ENCODE results near the gene BFSP1. TPM values are rescaled to one million over a fixed set of nuclear protein-coding genes. Genes with fewer than 3 reads are reported as not detected.
A peak's percentile ranks its signal among the peaks of the same experiment; 100 is the strongest.

Gene BFSP1
- total RNA-seq, 1 donor from 2014 or later: 1.0 TPM

DNA sequence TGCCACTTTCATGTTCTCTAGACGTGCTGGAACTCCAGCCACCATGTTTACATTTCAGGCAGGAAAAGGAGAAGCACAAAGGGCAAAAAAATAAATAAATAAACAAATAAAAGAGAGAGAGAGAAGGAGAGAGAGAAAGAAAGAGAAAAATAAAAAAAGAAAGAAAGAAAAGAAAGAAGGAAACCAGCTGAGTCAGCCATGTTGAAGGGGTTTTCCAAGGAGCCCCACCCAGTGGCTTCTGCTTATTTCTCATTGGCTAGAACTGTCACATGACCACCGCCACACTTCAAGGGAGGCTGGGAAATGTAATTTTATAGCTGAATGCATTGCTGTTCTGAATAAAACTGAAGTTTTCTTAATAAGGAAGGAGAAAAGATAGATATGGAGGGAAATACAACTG is 71.1 kb downstream of the BFSP1 start:
- Histone ChIP-seq H3K27me3 (ENCODE audit: control insufficient read depth in 3 of 3, insufficient read depth in 3 of 3, low read length in 3 of 3) (peaks cover 0 to 6% (median 0%) of the 10 kb centered on the region in 3 donors), H3K27ac (ENCODE audit: low read depth, low read length) (no peak overlapping the region), H3K9me3 (ENCODE audit: control insufficient read depth in 3 of 3, low read length in 3 of 3) (peaks cover 0 to under 1% (median 0%) of the 10 kb centered on the region in 3 donors), H3K36me3 (ENCODE audit: control insufficient read depth in 3 of 3, insufficient read depth in 3 of 3, low read length in 3 of 3) (no peaks in the 10 kb centered on the region), H3K4me3 (ENCODE audit: low read length in 3 of 3) (no peak overlapping the region), H3K9ac (ENCODE audit: low read depth in 1 of 3, low read length in 3 of 3) (no peak overlapping the region), H3K4me1 (ENCODE audit: control insufficient read depth in 3 of 3, insufficient read depth in 3 of 3, low read length in 3 of 3) (no peaks in the 10 kb centered on the region)

DNA sequence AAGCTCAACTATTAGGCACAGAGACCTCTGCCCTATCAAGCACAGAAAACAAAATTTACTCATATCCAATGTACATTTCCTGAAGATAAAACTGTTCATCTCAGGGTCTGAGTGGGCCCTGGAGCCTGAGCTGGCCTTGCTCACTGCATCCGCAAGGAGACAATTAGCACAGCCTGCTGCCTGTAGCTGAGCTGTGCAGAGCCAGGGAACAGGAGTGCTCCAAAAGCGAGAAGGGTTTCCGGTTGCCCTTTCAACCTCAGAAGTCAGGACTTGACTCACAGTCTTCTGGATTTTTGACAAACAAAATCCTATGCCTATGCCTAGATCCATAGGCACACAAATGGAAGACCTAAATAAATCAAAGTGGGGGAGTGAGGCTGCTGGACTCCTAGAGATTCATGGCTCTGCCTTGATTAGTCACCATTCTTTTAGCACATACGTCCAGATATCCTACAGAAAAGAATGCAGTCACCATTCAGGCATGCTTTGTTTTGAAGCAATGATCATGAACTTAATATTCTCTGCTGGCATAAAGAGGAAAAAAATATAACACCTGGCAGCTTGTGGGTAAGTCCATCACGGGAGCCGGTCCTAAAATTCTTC is 73.5 kb downstream of the BFSP1 start:
- Histone ChIP-seq H3K27ac (ENCODE audit: low read depth, low read length) (no peak overlapping the region), H3K27me3 (ENCODE audit: control insufficient read depth in 3 of 3, insufficient read depth in 3 of 3, low read length in 3 of 3) (peaks cover 4 to 15% (median 5%) of the 10 kb centered on the region in 3 donors), H3K4me1 (ENCODE audit: control insufficient read depth in 3 of 3, insufficient read depth in 3 of 3, low read length in 3 of 3) (no peaks in the 10 kb centered on the region), H3K9ac (ENCODE audit: low read depth in 1 of 3, low read length in 3 of 3) (no peak overlapping the region), H3K4me3 (ENCODE audit: low read length in 3 of 3) (no peak overlapping the region), H3K9me3 (ENCODE audit: control insufficient read depth in 3 of 3, low read length in 3 of 3) (peaks cover 0 to 2% (median 0%) of the 10 kb centered on the region in 3 donors), H3K36me3 (ENCODE audit: control insufficient read depth in 3 of 3, insufficient read depth in 3 of 3, low read length in 3 of 3) (no peaks in the 10 kb centered on the region)

DNA sequence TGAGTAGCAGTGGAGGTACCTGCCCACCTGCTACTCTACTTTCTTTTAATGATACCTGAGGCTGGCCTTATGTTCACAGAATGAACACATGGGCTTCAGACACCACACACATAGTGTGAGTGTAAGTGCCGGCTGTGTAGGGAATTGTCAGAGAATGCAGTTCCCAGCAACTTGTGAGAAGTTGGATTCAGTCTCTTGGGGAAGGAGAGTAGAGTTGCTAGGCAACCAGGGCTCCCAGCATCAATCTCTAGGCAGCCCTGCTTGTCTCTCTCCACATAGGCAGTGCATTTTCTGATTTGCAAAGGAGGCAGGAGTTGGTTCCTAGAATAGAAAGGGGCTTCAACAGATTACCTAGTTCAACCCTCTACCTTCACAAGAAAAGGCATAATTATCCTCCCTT is 74.1 kb downstream of the BFSP1 start:
- Histone ChIP-seq H3K4me3 (ENCODE audit: low read length in 3 of 3) (no peak overlapping the region), H3K27me3 (ENCODE audit: control insufficient read depth in 3 of 3, insufficient read depth in 3 of 3, low read length in 3 of 3) (peaks cover 4 to 21% (median 5%) of the 10 kb centered on the region in 3 donors), H3K27ac (ENCODE audit: low read depth, low read length) (no peak overlapping the region), H3K36me3 (ENCODE audit: control insufficient read depth in 3 of 3, insufficient read depth in 3 of 3, low read length in 3 of 3) (no peaks in the 10 kb centered on the region), H3K9me3 (ENCODE audit: control insufficient read depth in 3 of 3, low read length in 3 of 3) (peaks cover 0 to 2% (median 0%) of the 10 kb centered on the region in 3 donors), H3K9ac (ENCODE audit: low read depth in 1 of 3, low read length in 3 of 3) (no peak overlapping the region), H3K4me1 (ENCODE audit: control insufficient read depth in 3 of 3, insufficient read depth in 3 of 3, low read length in 3 of 3) (no peaks in the 10 kb centered on the region)

DNA sequence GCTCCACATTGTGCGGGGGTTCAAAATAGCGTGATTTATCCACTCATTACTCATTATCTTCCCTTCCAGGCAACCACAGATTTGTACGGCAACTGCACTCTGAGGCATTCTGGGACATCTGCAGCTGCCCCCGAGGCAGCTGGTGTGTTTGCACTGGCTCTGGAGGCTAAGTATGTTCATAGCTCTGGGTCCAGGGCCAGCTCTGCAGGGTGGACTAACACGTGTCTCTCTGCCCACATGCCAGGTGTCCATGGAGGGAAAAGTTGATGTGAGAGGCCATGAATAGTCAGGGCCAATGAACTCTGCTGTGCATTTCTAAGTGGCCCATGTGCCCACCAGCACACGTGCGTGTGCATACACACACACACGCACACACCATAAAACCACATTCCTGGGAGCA is 74.9 kb downstream of the BFSP1 start:
- no peak overlapping the region for H3K4me3 ChIP-seq (ENCODE audit: low read length in 3 of 3)
- no peaks in the 10 kb centered on the region for H3K36me3 ChIP-seq (ENCODE audit: control insufficient read depth in 3 of 3, insufficient read depth in 3 of 3, low read length in 3 of 3)
- H3K4me1 ChIP-seq (ENCODE audit: control insufficient read depth in 3 of 3, insufficient read depth in 3 of 3, low read length in 3 of 3): no peaks in the 10 kb centered on the region
- H3K27ac ChIP-seq (ENCODE audit: low read depth, low read length): no peak overlapping the region
- no peak overlapping the region for H3K9ac ChIP-seq (ENCODE audit: low read depth in 1 of 3, low read length in 3 of 3)
- H3K27me3 ChIP-seq (ENCODE audit: control insufficient read depth in 3 of 3, insufficient read depth in 3 of 3, low read length in 3 of 3): peaks cover 4 to 21% (median 5%) of the 10 kb centered on the region in 3 donors
- H3K9me3 ChIP-seq (ENCODE audit: control insufficient read depth in 3 of 3, low read length in 3 of 3): peaks cover 0 to 2% (median 0%) of the 10 kb centered on the region in 3 donors

DNA sequence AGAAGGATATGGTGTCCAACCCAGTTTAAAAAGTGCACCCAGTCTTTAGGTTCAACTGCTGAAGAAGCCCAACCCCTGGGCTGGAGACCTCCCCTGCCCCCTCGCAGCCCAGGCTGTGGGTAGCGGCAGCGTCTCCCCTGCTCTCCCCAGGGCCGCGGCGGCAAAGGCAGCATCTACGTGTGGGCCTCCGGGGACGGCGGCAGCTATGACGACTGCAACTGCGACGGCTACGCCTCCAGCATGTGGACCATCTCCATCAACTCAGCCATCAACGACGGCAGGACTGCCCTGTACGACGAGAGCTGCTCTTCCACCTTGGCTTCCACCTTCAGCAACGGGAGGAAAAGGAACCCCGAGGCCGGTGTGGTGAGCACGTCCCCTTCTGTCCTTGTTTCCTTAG is 77.6 kb downstream of the BFSP1 start:
- no peaks in the 10 kb centered on the region for H3K36me3 ChIP-seq (ENCODE audit: control insufficient read depth in 3 of 3, insufficient read depth in 3 of 3, low read length in 3 of 3)
- no peak overlapping the region for H3K4me3 ChIP-seq (ENCODE audit: low read length in 3 of 3)
- H3K9me3 ChIP-seq (ENCODE audit: control insufficient read depth in 3 of 3, low read length in 3 of 3): peaks cover 0 to 2% (median 0%) of the 10 kb centered on the region in 3 donors
- H3K4me1 ChIP-seq (ENCODE audit: control insufficient read depth in 3 of 3, insufficient read depth in 3 of 3, low read length in 3 of 3): no peaks in the 10 kb centered on the region
- no peak overlapping the region for H3K27ac ChIP-seq (ENCODE audit: low read depth, low read length)
- H3K9ac ChIP-seq (ENCODE audit: low read depth in 1 of 3, low read length in 3 of 3): no peak overlapping the region
- peaks cover 4 to 21% (median 8%) of the 10 kb centered on the region in 3 donors for H3K27me3 ChIP-seq (ENCODE audit: control insufficient read depth in 3 of 3, insufficient read depth in 3 of 3, low read length in 3 of 3)

DNA sequence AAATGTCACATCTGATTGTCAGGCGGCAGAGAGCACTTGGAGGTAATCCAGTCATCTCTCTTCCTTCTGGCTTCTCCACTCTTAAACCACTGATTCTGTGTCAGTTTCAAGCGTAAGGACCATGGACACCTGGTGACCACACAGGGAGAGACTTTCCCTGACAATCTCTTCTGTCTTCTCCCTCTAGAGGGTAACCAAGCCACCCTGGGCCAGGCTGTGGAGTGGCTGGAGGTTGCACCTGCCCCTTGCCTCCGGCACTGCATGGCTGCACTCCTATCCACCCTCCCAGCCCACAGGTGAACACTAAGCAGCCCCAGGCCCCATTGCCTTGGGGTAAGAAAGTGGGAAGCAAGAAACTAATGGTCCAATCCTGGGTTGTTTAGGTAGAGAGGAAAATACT is 78.7 kb downstream of the BFSP1 start:
- no peaks in the 10 kb centered on the region for H3K4me1 ChIP-seq (ENCODE audit: control insufficient read depth in 3 of 3, insufficient read depth in 3 of 3, low read length in 3 of 3)
- H3K36me3 ChIP-seq (ENCODE audit: control insufficient read depth in 3 of 3, insufficient read depth in 3 of 3, low read length in 3 of 3): no peaks in the 10 kb centered on the region
- peaks cover 4 to 21% (median 8%) of the 10 kb centered on the region in 3 donors for H3K27me3 ChIP-seq (ENCODE audit: control insufficient read depth in 3 of 3, insufficient read depth in 3 of 3, low read length in 3 of 3)
- no peak overlapping the region for H3K27ac ChIP-seq (ENCODE audit: low read depth, low read length)
- no peak overlapping the region for H3K9ac ChIP-seq (ENCODE audit: low read depth in 1 of 3, low read length in 3 of 3)
- peaks cover 0 to 2% (median 0%) of the 10 kb centered on the region in 3 donors for H3K9me3 ChIP-seq (ENCODE audit: control insufficient read depth in 3 of 3, low read length in 3 of 3)
- H3K4me3 ChIP-seq (ENCODE audit: low read length in 3 of 3): no peak overlapping the region

DNA sequence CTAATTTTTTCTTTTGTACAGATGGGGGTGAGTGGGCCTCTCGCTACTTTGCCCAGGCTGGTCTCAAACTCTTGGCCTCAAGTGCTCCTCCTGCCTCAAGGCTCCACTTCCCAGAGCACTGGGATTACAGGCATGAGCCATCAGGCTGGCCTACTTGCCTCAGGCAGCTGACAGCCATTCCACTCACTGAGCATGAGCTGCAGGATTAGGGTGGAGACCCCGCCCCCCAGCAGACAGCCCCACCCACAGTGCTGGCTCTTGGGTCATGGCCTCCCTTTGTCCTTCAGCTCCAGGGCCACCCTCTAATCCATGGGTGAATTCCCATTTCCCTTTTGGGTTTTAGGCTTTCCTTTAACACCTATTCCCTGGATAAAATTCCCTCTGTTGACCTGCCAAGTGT is 82.1 kb downstream of the BFSP1 start:
- H3K4me1 ChIP-seq (ENCODE audit: control insufficient read depth in 3 of 3, insufficient read depth in 3 of 3, low read length in 3 of 3): no peaks in the 10 kb centered on the region
- peaks cover 8 to 17% (median 12%) of the 10 kb centered on the region in 3 donors for H3K27me3 ChIP-seq (ENCODE audit: control insufficient read depth in 3 of 3, insufficient read depth in 3 of 3, low read length in 3 of 3)
- H3K27ac ChIP-seq (ENCODE audit: low read depth, low read length): no peak overlapping the region
- H3K4me3 ChIP-seq (ENCODE audit: low read length in 3 of 3): no peak overlapping the region
- peaks cover 0 to 2% (median 0%) of the 10 kb centered on the region in 3 donors for H3K9me3 ChIP-seq (ENCODE audit: control insufficient read depth in 3 of 3, low read length in 3 of 3)
- H3K36me3 ChIP-seq (ENCODE audit: control insufficient read depth in 3 of 3, insufficient read depth in 3 of 3, low read length in 3 of 3): no peaks in the 10 kb centered on the region
- no peak overlapping the region for H3K9ac ChIP-seq (ENCODE audit: low read depth in 1 of 3, low read length in 3 of 3)

DNA sequence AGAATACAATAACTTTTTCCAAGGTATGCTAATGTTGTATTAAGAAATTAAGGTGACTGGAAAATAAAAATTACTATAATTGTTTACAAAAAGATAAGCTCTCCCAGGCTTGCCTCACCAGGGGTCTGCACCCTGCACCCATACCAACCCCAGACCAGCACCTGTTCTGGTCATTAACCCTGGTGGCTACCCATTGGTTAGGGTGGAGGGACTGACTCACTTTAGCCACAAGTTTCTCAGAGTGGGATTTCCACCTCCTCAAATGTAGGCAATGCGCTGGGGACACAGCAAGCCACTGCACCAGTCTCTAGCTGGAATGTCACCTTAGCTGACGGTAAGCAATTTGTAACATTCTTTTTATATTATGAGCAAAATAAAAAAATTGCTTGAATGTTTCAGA is 83.1 kb downstream of the BFSP1 start:
- no peak overlapping the region for H3K27ac ChIP-seq (ENCODE audit: low read depth, low read length)
- H3K27me3 ChIP-seq (ENCODE audit: control insufficient read depth in 3 of 3, insufficient read depth in 3 of 3, low read length in 3 of 3): peaks cover 3 to 15% (median 12%) of the 10 kb centered on the region in 3 donors
- no peaks in the 10 kb centered on the region for H3K36me3 ChIP-seq (ENCODE audit: control insufficient read depth in 3 of 3, insufficient read depth in 3 of 3, low read length in 3 of 3)

DNA sequence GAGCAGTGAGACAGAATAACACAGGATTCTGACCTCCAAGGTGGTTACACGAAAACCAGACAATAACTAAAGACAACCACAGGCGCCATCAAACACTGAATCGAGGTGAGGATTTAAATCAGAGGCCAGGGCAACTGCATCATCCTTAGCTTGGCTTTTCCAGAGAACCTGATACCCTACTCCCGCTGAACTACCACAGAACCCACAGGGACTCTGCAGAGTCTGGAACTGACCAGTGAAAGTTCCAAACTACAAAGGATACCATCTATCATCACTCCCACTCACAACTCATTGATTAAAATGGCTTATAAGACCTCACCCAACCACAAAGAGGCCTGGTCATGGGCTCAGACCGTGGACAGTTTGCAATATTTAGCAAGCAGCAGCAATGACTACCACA is 85.0 kb downstream of the BFSP1 start:
- no peaks in the 10 kb centered on the region for H3K9me3 ChIP-seq (ENCODE audit: control insufficient read depth in 3 of 3, low read length in 3 of 3)
- no peak overlapping the region for H3K27ac ChIP-seq (ENCODE audit: low read depth, low read length)
- H3K36me3 ChIP-seq (ENCODE audit: control insufficient read depth in 3 of 3, insufficient read depth in 3 of 3, low read length in 3 of 3): no peaks in the 10 kb centered on the region
- H3K4me3 ChIP-seq (ENCODE audit: low read length in 3 of 3): no peak overlapping the region
- H3K27me3 ChIP-seq (ENCODE audit: control insufficient read depth in 3 of 3, insufficient read depth in 3 of 3, low read length in 3 of 3): peaks cover 3 to 17% (median 9%) of the 10 kb centered on the region in 3 donors
- no peaks in the 10 kb centered on the region for H3K4me1 ChIP-seq (ENCODE audit: control insufficient read depth in 3 of 3, insufficient read depth in 3 of 3, low read length in 3 of 3)
- no peak overlapping the region for H3K9ac ChIP-seq (ENCODE audit: low read depth in 1 of 3, low read length in 3 of 3)

More for the DNA sequence above, 83.1 kb downstream of the BFSP1 start:
- H3K4me1 ChIP-seq (ENCODE audit: control insufficient read depth in 3 of 3, insufficient read depth in 3 of 3, low read length in 3 of 3): no peaks in the 10 kb centered on the region
- H3K9me3 ChIP-seq (ENCODE audit: control insufficient read depth in 3 of 3, low read length in 3 of 3): no peaks in the 10 kb centered on the region
- H3K9ac ChIP-seq (ENCODE audit: low read depth in 1 of 3, low read length in 3 of 3): no peak overlapping the region
- H3K4me3 ChIP-seq (ENCODE audit: low read length in 3 of 3): no peak overlapping the region

DNA sequence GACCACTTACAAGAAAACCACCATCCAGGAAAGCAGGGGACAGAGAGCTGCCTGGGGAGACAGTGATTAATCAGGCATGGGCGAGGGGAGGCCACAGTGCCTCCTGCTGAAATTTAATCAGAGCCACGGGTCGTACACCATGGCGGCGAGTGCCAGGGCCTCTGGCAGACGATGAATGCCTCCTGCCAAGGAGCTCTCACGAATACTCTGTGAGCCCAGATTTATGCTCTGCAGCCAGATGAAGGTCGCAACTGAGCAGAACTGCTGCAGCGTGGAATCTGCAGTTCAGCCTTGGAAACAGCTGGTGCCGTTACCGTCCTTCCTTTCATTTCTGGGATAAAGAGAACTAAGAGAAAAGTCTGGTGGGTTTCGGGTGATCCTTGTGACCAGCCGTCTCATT is 85.6 kb downstream of the BFSP1 start:
- Histone ChIP-seq H3K9me3 (ENCODE audit: control insufficient read depth in 3 of 3, low read length in 3 of 3) (peaks cover 0 to 2% (median 0%) of the 10 kb centered on the region in 3 donors), H3K4me1 (ENCODE audit: control insufficient read depth in 3 of 3, insufficient read depth in 3 of 3, low read length in 3 of 3) (no peaks in the 10 kb centered on the region)

More for the DNA sequence above, 85.6 kb downstream of the BFSP1 start:
- Histone ChIP-seq H3K4me3 (ENCODE audit: low read length in 3 of 3) (peak overlapping the region in 1 of 3 donors; percentile 30), H3K27me3 (ENCODE audit: control insufficient read depth in 3 of 3, insufficient read depth in 3 of 3, low read length in 3 of 3) (peaks cover 2 to 17% (median 9%) of the 10 kb centered on the region in 3 donors), H3K9ac (ENCODE audit: low read depth in 1 of 3, low read length in 3 of 3) (no peak overlapping the region), H3K36me3 (ENCODE audit: control insufficient read depth in 3 of 3, insufficient read depth in 3 of 3, low read length in 3 of 3) (no peaks in the 10 kb centered on the region), H3K27ac (ENCODE audit: low read depth, low read length) (no peak overlapping the region)

Data from skeletal muscle tissue (tissue), 4 donors.